NCI-H226 (cell line): Measurements from ENCODE around the gene MORN5.
A peak's percentile ranks its signal among the peaks of the same experiment; 100 is the strongest.

Experiments used
- DNase-seq: peaks from one replicate; pipeline ENCODE4 v3.0.0-alpha.2; 2015

MORN5 gene

DNA sequence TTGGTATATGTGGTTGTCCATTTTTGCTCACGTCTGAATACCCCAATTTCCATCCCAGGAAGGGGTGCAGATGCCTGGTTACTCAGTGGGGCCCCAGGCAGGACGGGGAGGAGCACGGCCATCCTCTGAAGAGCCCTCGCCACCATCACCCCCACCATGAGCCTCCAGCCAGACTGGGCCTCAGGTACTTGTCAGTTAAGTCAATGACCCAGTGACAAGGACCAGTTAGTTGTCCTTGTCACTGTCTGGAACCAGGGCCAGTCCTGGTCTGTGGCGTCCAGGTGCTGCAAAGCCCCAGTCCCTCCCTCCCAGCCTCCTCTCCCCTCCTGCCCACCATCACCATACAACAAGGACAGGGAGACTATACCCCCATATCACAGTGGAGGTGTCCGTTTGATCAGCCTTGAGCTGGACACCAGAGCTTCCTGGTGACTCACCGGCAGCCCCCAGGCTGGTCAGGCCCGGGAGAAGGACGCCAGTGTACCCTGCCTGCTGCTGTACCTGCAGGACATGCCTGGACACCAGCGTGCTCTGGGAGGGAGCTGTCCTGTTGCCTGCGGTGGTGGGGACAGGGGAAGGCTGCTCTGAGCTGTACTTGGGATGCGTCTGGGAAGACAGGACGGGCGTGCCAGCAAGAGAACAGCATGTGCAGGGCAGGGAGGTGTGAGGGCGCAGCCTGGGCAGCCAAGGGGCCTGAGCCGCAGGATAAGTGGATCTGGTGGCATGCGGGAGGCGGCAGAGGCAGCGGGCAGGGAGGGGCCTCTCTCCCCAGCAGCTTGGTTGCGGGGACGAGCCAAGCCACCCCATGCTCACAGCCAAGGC, 34.0 kb upstream of the MORN5 start:
- no peak for DNase-seq

- no peak for DNase-seq
Observed at GRCh38 chr9:122126331-122127261, 33.1 kb upstream of the MORN5 start.

DNA sequence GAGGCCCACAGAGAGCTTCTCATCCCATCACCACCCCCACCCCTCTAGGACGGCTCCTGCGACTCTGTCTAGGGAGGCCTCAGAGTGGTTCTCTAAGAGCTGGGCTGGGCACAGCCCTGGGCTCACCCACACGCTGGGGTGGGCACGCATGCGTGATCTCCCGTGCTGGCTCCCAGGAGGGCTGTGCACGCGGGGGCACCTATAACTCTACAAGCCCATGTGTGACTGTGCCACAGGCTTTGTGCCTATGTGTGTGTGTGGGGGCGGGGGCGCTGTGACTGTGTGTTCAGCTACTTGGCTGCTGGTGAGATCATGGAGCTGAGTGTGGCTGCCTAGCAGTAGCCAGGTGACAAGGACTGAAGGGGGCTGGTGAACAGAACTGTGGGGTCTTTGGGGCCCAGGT, 32.3 kb upstream of the MORN5 start:
- DNase-seq = no peak

DNA sequence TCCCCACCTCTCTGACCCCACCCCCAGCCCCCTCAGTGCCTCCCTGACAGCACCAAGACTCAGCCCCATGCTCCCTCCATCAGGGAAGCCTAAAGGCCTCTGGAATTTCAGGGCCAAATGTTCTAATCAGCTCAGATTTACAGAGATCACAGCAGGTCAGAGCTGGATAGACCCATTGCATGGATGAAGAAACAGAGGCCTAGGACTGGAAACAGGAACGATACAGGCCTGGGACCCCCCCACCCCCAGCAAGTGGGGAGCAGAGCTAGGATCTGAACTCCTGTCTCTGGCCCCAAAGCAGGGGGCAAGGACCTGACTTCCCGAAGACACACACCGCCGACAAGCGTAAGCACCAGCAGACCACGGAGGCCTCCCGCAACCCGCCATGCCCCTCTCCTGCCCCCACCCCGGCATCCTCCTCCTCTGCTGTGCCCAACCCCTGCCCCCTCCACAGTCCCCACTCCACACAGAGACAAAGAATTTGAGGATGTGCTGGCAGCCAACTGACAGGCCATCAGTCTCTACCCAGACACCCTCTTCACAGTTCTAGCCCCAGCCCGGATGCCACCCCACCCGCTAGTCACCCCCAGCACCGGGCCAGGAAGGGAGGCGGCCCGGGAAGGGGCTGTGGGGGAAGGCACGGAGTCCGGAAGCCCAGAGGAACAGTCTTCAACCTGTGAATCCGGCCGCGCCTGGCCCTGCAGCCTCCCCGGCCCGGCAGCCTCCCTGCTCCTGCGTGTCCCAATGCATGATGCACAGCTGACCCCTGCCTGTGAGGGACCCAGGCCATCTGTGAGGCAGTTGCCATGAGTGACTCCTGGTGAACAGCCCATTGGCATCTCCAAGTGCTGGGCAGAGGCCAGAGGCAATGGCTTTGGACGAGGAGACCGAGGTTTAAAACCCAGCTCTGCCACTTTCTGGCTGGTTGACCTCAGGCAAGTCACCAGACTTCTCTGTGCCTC, 31.4 kb upstream of the MORN5 start:
- DNase-seq = no peak

DNA sequence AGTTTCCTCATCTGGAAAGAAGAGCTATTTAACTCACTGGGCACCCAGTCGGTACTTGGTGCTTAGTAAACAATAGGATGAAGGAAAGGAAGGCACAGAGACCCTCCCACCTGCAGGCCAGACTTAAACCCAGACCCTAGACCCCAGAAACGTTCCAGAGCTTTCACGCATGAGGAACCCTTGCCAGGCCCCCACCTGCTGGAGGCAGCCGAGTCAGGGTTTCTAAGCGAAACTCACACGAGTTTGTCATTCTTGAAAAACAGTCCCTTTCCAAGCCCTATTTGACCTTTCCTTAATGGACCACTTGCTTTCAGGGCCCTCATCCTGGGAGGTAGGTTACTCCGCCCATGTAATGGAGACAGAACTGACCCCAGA, 30.8 kb upstream of the MORN5 start:
- no peak for DNase-seq

GRCh38 chr9:122129969-122130368, 29.7 kb upstream of the MORN5 start:
- DNase-seq = no peak

GRCh38 chr9:122130837-122131236, 28.9 kb upstream of the MORN5 start:
- DNase-seq = no peak

DNA sequence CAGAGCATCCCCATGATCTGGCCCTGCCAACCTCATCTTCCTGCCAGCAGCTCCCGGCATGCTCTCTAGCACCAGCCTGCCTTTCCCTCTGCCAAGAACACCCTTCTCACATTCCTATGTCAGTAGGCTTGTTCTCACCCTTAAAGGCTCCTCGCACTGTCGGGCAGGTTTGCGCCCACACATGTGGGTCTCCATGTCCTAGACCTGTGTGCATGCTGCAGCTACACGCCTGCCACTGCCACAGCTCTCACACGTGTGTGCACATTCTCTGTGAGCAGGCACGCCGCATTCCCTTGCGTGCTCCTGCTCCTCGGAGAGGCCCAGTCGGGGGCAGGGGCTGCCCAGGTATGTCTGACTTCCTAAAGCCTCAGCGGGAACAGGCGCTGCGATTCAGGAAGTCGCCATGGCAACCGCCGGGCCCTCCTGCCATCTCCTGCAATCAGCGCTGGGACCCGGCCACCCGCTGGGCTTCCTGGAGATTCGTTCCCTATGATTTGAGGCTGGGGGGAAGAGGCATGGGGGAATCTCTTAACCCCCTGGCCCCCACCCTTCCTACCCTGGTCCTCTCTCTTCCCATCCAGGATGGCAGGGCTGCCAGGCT, 28.2 kb upstream of the MORN5 start:
- DNase-seq = no peak

DNA sequence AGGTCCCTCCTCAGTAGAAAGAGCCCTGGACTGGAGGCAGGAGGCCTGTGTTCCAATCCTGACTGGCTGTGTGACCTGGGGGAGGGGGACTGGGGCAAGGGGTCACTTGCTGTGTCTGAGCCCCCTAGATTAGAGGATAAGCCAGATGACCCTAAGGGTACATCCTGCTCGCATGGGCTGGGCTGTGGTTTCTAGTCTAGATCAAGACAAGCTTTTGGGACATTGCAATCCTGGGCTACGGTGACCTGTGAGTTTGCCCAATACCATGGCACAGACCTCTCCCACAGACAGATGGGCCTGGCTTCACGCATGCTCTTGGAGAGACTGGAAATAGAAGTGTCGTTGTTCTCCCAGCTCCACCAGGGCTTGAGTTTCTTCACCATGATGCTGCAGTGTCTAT, 27.2 kb upstream of the MORN5 start:
- DNase-seq = no peak

- DNase-seq = no peak
Observed at GRCh38 chr9:122133263-122133983, 26.3 kb upstream of the MORN5 start.

DNA sequence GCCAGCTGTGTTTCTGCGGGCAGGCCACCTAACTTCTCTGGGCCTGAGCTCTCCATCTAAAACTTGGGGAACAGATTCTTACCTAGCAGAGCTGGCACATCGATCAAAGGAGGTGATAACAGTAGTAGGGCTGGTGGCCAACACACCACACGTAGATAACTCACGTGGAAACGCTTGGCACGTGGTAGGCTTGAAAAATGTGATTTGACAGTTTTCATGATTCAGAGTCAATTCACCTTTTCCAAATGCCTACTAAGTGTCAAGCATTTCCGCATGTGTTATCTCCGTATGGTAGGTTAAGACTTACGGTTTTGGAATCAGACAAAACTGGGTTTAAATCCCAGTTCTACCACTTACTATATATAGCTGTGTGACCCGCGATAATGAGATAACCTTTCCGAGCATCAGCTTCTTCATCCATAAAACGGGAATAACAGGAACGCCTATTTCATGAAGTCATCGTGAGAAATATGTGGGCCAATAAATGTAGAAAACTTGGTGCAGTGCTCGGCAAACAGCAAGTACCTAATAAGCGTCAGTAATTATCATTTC, 25.6 kb upstream of the MORN5 start:
- DNase-seq = no peak

DNA sequence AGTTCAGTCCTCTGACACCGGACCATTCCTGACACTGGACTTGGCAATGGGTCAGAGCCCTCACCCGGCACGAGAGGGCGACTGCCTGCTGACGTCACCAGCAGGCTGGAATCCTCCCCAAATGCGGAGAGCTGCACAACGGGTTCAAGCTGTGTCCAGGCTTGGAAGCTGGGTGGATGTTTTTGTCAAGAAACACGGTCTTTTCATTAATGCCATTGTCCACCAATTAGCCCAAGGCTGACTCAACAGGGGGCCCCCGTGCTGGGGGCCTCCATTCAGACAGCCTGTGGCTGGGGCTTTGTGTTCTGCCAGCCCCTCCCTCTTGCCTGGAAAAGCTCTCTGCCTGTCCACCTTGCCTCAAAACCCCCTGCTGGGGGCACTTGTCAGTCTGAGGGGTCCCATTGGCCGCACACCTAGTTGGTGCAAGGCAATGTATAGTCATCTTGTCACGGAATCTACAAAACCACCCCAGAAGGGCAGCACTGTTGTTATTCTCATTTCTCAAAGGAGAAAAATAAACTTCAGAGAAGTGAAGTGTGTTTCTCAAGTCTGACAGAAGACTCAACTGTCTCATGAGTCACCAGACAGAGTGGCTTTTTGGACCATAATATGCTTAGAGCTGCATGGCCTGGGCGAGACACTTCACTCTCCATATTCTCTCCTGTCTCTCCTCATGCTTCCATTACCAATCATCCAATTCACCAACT, 24.7 kb upstream of the MORN5 start:
- no peak for DNase-seq

DNA sequence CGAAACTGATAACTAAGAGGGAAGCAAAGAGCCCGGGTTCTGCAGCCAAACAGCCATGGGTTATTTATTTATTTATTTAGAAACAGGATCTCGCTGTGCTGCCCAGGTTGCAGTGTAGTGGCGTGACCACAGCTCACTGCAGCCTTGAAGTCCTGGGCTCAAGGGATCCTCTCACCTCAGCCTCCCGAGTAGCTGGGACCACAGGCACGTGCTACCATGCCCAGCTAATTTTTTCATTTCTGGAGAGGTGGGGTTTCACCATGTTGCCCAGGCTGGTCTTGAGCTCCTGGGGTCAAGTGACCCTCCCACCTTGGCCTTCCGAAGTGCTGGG, 24.2 kb upstream of the MORN5 start:
- no peak for DNase-seq

GRCh38 chr9:122138560-122139268, 21.0 kb upstream of the MORN5 start:
- peak; percentile 21 for DNase-seq

- DNase-seq = no peak
Observed at GRCh38 chr9:122140368-122141193, 19.1 kb upstream of the MORN5 start.

DNA sequence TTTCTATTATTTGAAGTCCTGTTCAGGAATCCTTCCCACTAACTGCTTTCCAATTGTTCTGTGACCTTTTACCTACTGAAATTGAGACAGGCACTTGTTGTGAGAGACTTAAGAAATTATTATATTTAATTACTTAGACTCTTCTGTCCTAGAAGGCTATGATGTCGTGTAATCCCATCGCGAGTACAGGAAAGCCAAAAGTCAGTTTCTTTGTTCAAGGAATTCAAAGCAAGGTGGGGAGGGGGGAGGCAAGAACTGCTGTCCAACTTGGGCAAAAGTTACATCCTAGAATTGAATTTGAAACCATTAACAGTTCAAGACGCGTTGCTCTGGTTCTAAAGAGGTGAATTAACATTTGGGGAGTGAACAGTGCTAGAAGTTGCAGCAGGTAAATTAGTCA, 18.0 kb upstream of the MORN5 start:
- no peak for DNase-seq

GRCh38 chr9:122143296-122143695, 16.4 kb upstream of the MORN5 start:
- DNase-seq = no peak

- no peak for DNase-seq
Observed at GRCh38 chr9:122143876-122144405, 15.8 kb upstream of the MORN5 start.
